HCT116 (cell line): ENCODE data around the gene EIF3B. TPM values are rescaled to one million over a fixed set of nuclear protein-coding genes. Genes with fewer than 3 reads are reported as not detected.

ENCODE experiments used
- ATAC-seq: fragments of 200-7000 bp; cut with Tn5 transposase; 2 replicates; pipeline ENCODE4 v1.9.1; 2020; ENCODE audit warnings: mild to moderate bottlenecking, moderate library complexity
- BruUV-seq: library from RNA; stranded (reverse); fragments of 400-500 nt; replicated peaks from 2 replicates; lab custom pipeline; 2021; lab: Mats Ljungman, UMichigan
- CTCF ChIA-PET: fragments of 300-600 bp; sonication (Branson Sonifier 250); formaldehyde crosslinking; loops from one replicate; lab custom pipeline; 2021; ENCODE audit warnings: antibody characterized with exemption; lab: Charles Lee
- POLR2A ChIA-PET: fragments of 300-600, 350-600 bp; sonication (Branson Sonifier 250); formaldehyde crosslinking; loops from one replicate; lab custom pipeline; 2021; ENCODE audit warnings: antibody characterized with exemption; lab: Charles Lee
- RAD21 ChIA-PET, 2 experiments: fragments of 300-600 bp; sonication (Branson Sonifier 250); formaldehyde crosslinking; loops; one replicate each; lab custom pipeline; 2023; ENCODE audit warnings: low total read pairs in 2 of 2; ENCODE audit not compliant: uncharacterized antibody in 2 of 2, unreplicated experiment in 2 of 2, low non-redundant PET in 1 of 2; lab: Charles Lee
- DNase-seq: peaks from one replicate; pipeline ENCODE4 v3.0.0-alpha.2; 2010; ENCODE audit warnings: low read depth, low spot score
- H2AFZ ChIP-seq: fragments of 200-600 bp; shearing (Covaris generic), sonication (generic); 2 replicates; pipeline ENCODE4 v1.6.1; 2017; ENCODE audit warnings: low read depth, mixed run types, mixed read lengths, antibody characterized with exemption, low read length; ENCODE audit not compliant: poor library complexity, severe bottlenecking
- H3K27ac ChIP-seq: 2 replicates; pipeline ENCODE4 v1.5.1; 2012; ENCODE audit warnings: low read depth, low read length
- H3K27me3 ChIP-seq: fragments of 200-600 bp; sonication (generic); 2 replicates; pipeline ENCODE4 v1.6.1; 2016; ENCODE audit warnings: mixed run types, low read length, mixed read lengths; ENCODE audit not compliant: insufficient read depth
- H3K36me3 ChIP-seq, 2 experiments: fragments of 200-500 bp in 1 of 2; fragments of 200-600 bp in 1 of 2; sonication (Bioruptor generic) in 1 of 2; sonication (generic) in 1 of 2; 2 replicates each; pipeline versions ENCODE4 v1.5.1 to v1.6.1; 2014 to 2016; ENCODE audit warnings: low read length in 2 of 2, inconsistent platforms in 1 of 2, mixed read lengths in 1 of 2, mixed run types in 1 of 2; ENCODE audit not compliant: insufficient read depth in 2 of 2, control insufficient read depth in 1 of 2
- H3K4me1 ChIP-seq, 2 experiments: fragments of 200-600 bp in 1 of 2; sonication (generic) in 1 of 2; 2 replicates each; pipeline versions ENCODE4 v1.5.1 to v1.6.1; 2012 to 2017; ENCODE audit warnings: low read length in 2 of 2, inconsistent platforms in 1 of 2, mild to moderate bottlenecking in 1 of 2, mixed read lengths in 1 of 2, mixed run types in 1 of 2, moderate library complexity in 1 of 2; ENCODE audit not compliant: insufficient read depth in 2 of 2, control insufficient read depth in 1 of 2
- H3K4me2 ChIP-seq: fragments of 200-600 bp; sonication (generic); 2 replicates; pipeline ENCODE4 v1.6.1; 2017; ENCODE audit warnings: mixed run types, low read length, mixed read lengths
- H3K4me3 ChIP-seq, 2 experiments: fragments of 200-600 bp in 1 of 2; sonication (generic) in 1 of 2; replicated peaks in 1 of 2; 2 replicates each; pipeline ENCODE4 v1.5.1; 2011 to 2016; ENCODE audit warnings: low read length in 2 of 2, control low read depth in 1 of 2, low read depth in 1 of 2, mild to moderate bottlenecking in 1 of 2, mixed read lengths in 1 of 2, mixed run types in 1 of 2
- H3K79me2 ChIP-seq: fragments of 200-600 bp; sonication (generic); 2 replicates; pipeline ENCODE4 v1.6.1; 2017; ENCODE audit warnings: mild to moderate bottlenecking, mixed run types, low read length, moderate library complexity, mixed read lengths; ENCODE audit not compliant: insufficient read depth
- H3K9ac ChIP-seq: fragments of 200-600 bp; sonication (generic); 2 replicates; pipeline ENCODE4 v1.6.1; 2016; ENCODE audit warnings: low read length, mixed read lengths
- H3K9me2 ChIP-seq: fragments of 200-600 bp; sonication (generic), shearing (Covaris generic); 2 replicates; pipeline ENCODE4 v1.6.1; 2017; ENCODE audit warnings: mixed run types, mild to moderate bottlenecking, moderate library complexity; ENCODE audit not compliant: insufficient read depth
- H3K9me3 ChIP-seq, 2 experiments: fragments of 200-500 bp in 1 of 2; fragments of 200-600 bp in 1 of 2; sonication (Bioruptor generic) in 1 of 2; sonication (generic) in 1 of 2; 2 replicates each; pipeline ENCODE4 v1.6.1; 2014 to 2017; ENCODE audit warnings: low read length in 2 of 2, mixed read lengths in 2 of 2, inconsistent platforms in 1 of 2, low read depth in 1 of 2, mild to moderate bottlenecking in 1 of 2, mixed run types in 1 of 2, moderate library complexity in 1 of 2; ENCODE audit not compliant: control insufficient read depth in 1 of 2, insufficient read depth in 1 of 2
- H4K20me1 ChIP-seq: fragments of 200-600 bp; sonication (generic), shearing (Covaris generic); 2 replicates; pipeline ENCODE4 v1.6.1; 2017; ENCODE audit warnings: mixed run types, mild to moderate bottlenecking, moderate library complexity; ENCODE audit not compliant: insufficient read depth
- ATF3 ChIP-seq: IDR thresholded peaks from 2 replicates; pipeline ENCODE4 v1.6.1; 2012
- CBX3 ChIP-seq: IDR thresholded peaks from 2 replicates; pipeline ENCODE4 v1.6.1; 2012; ENCODE audit warnings: low read depth
- CEBPB ChIP-seq: IDR thresholded peaks from 2 replicates; pipeline ENCODE4 v1.6.1; 2012; ENCODE audit warnings: low read depth
- EGR1 ChIP-seq: IDR thresholded peaks from 2 replicates; pipeline ENCODE4 v1.6.1; 2012; ENCODE audit warnings: low read depth
- EZH2 ChIP-seq: fragments of 200-600 bp; sonication (generic); IDR thresholded peaks from 2 replicates; pipeline ENCODE4 v1.6.1; 2017; ENCODE audit warnings: antibody characterized with exemption, mixed run types
- FOSL1 ChIP-seq: IDR thresholded peaks from 2 replicates; pipeline ENCODE4 v1.6.1; 2012; ENCODE audit warnings: low read depth
- RAD21 ChIP-seq: IDR thresholded peaks from 2 replicates; pipeline ENCODE4 v1.6.1; 2012; ENCODE audit warnings: low read depth, mild to moderate bottlenecking
- REST ChIP-seq: IDR thresholded peaks from 2 replicates; pipeline ENCODE4 v1.6.1; 2012; ENCODE audit warnings: low read depth
- SP1 ChIP-seq: IDR thresholded peaks from 2 replicates; pipeline ENCODE4 v1.6.1; 2012; ENCODE audit warnings: low read depth
- TCF7L2 ChIP-seq: IDR thresholded peaks from 2 replicates; pipeline ENCODE4 v1.7.0; 2011; ENCODE audit warnings: borderline replicate concordance, inconsistent platforms; ENCODE audit not compliant: insufficient read depth, insufficient read length; ENCODE audit errors: extremely low read depth
- YY1 ChIP-seq: IDR thresholded peaks from 2 replicates; pipeline ENCODE4 v1.6.1; 2011; ENCODE audit warnings: low read length, low read depth, moderate library complexity, mild to moderate bottlenecking; ENCODE audit not compliant: insufficient replicate concordance; ENCODE audit errors: extremely low read depth
- ZBTB33 ChIP-seq: IDR thresholded peaks from 2 replicates; pipeline ENCODE4 v1.6.1; 2011; ENCODE audit warnings: mild to moderate bottlenecking, low read length, moderate library complexity; ENCODE audit not compliant: insufficient replicate concordance; ENCODE audit errors: extremely low read depth
- ZNF274 ChIP-seq: fragments of 200-500 bp; sonication (Bioruptor generic); IDR thresholded peaks from 2 replicates; pipeline ENCODE4 v1.6.1; 2014; ENCODE audit warnings: mild to moderate bottlenecking, low read depth, low read length, inconsistent platforms
- intact Hi-C: fragments of 100-400 bp; cut with micrococcal nuclease; formaldehyde crosslinking; loops from 2 replicates; pipeline ENCODE4 v1.10.0; 2022
- total RNA-seq: library from RNA; stranded (reverse); gene quantifications from one replicate; pipeline ENCODE4 v1.2.1, GENCODE V29; 2021; ENCODE audit not compliant: unreplicated experiment

The EIF3B gene
- total RNA-seq, 1 experiment from 2014 or later, result 324 TPM

- no peak overlapping the region for H2AFZ ChIP-seq
- H3K36me3 ChIP-seq, result no peaks in the 10 kb centered on the region
- ChIA-PET POLR2A (no interaction called here), RAD21 (no interaction called here), CTCF (no interaction called here)
- H3K4me3 ChIP-seq, result peak overlapping the region; percentile 77 to 85
- TF ChIP-seq ZBTB33 (no peak), EGR1 (no peak), YY1 (no peak), CBX3 (no peak), ZNF274 (no peak), ATF3 (no peak), EZH2 (no peak), FOSL1 (no peak), SP1 (no peak), CEBPB (no peak), REST (no peak), RAD21 (no peak), TCF7L2 (no peak)
- H3K27ac ChIP-seq, result no peak overlapping the region
- H4K20me1 ChIP-seq, result no peaks in the 10 kb centered on the region
- H3K4me2 ChIP-seq, result peak overlapping the region; percentile 89
- no peaks in the 10 kb centered on the region for H3K9me3 ChIP-seq
- BruUV-seq, result no TSS peak
- H3K79me2 ChIP-seq, result no peaks in the 10 kb centered on the region
- DNase-seq (no peak), ATAC-seq (no peak)
- H3K27me3 ChIP-seq, result no peaks in the 10 kb centered on the region
- no peaks in the 10 kb centered on the region for H3K9me2 ChIP-seq
- H3K9ac ChIP-seq, result no peak overlapping the region
- intact Hi-C loops, result no loop called here
- peaks cover 30 to 47% of the 10 kb centered on the region in 2 experiments for H3K4me1 ChIP-seq
Measured at GRCh38 chr7:2404714-2405119, 50.1 kb downstream of the EIF3B start.
